Measurements from ENCODE around the gene PNPO. TPM values are rescaled to one million over a fixed set of nuclear protein-coding genes. Genes with fewer than 3 reads are reported as not detected.

The PNPO gene
- polyA plus RNA-seq, 1 experiment = 14.5 TPM

- CTCF ChIA-PET = interaction anchor here (0.6 to 9.7 kb wide), 35 partner anchors 8 to 681 kb away, joined by 3 to 180 read pairs (median 4); partner anchors contain the start of genes NFE2L1, PNPO, PRR15L and SCRN2
- POLR2A ChIA-PET = interaction anchor here (0.5 to 1.4 kb wide), 14 partner anchors 19 to 130 kb away, joined by 3 to 12 read pairs (median 4); partner anchors contain the start of genes NFE2L1, SCRN2 and SP2
- TF ChIP-seq CTCF (IDR thresholded peaks at IDR 0.05; ENCODE audit: low read depth, low read length) = peak; percentile 94
- Histone ChIP-seq H3K9me3 (ENCODE audit: control insufficient read depth, insufficient read depth, low read length) (peaks cover 4% of the 10 kb centered on the region; the same call in 1 of the 2 replicates), H3K27ac (ENCODE audit: low read depth, low read length) (peak within 1 kb of the TSS; percentile 78), H3K27me3 (ENCODE audit: control insufficient read depth, insufficient read depth, low read length) (no peaks in the 10 kb centered on the region), H3K4me3 (ENCODE audit: low read depth, low read length) (peak within 1 kb of the TSS; percentile 95)
- peak; percentile 97 for DNase-seq (ENCODE audit: low read depth, low spot score)
Measured at GRCh38 chr17:47970725-47971499, 29.5 kb downstream of the PNPO start, which contains the start of gene CDK5RAP3. TSS of gene CDK5RAP3 (plus strand) at chr17:47971113. CDS start at chr17:47971147, 34 bp downstream.

GRCh38 chr17:47973541-47973940, 32.2 kb downstream of the PNPO start:
- no peak for DNase-seq (ENCODE audit: low read depth, low spot score)
- ChIA-PET POLR2A (no interaction called here), CTCF (interaction anchor here (6.3 to 9.7 kb wide), 2 partner anchors 25 to 45 kb away, joined by 45 to 180 read pairs; no protein-coding TSS in a partner anchor)
- no peak overlapping the region for H3K4me3 ChIP-seq (ENCODE audit: low read depth, low read length)
- no peak for TF ChIP-seq CTCF (IDR thresholded peaks at IDR 0.05; ENCODE audit: low read depth, low read length)
- no peaks in the 10 kb centered on the region for H3K27me3 ChIP-seq (ENCODE audit: control insufficient read depth, insufficient read depth, low read length)
- H3K9me3 ChIP-seq (ENCODE audit: control insufficient read depth, insufficient read depth, low read length) = peaks cover 4% of the 10 kb centered on the region; the same call in 1 of the 2 replicates
- H3K27ac ChIP-seq (ENCODE audit: low read depth, low read length) = no peak overlapping the region

- CTCF ChIA-PET = interaction anchor here (1.5 to 1.9 kb wide), 3 partner anchors 40 to 46 kb away, joined by 4 to 28 read pairs (median 12); no protein-coding TSS in a partner anchor
- Histone ChIP-seq H3K4me3 (ENCODE audit: low read depth, low read length) (no peak overlapping the region), H3K27me3 (ENCODE audit: control insufficient read depth, insufficient read depth, low read length) (no peaks in the 10 kb centered on the region), H3K9me3 (ENCODE audit: control insufficient read depth, insufficient read depth, low read length) (peaks cover 4% of the 10 kb centered on the region; the same call in 1 of the 2 replicates), H3K27ac (ENCODE audit: low read depth, low read length) (no peak overlapping the region)
- TF ChIP-seq CTCF (IDR thresholded peaks at IDR 0.05; ENCODE audit: low read depth, low read length) = no peak
- DNase-seq (ENCODE audit: low read depth, low spot score) = no peak
- POLR2A ChIA-PET = no interaction called here
Measured at GRCh38 chr17:47975189-47975822, 33.9 kb downstream of the PNPO start.

GRCh38 chr17:47975823-47976205, 34.4 kb downstream of the PNPO start:
- POLR2A ChIA-PET = no interaction called here
- Histone ChIP-seq H3K27ac (ENCODE audit: low read depth, low read length) (no peak overlapping the region), H3K9me3 (ENCODE audit: control insufficient read depth, insufficient read depth, low read length) (peaks cover 4% of the 10 kb centered on the region; the same call in 1 of the 2 replicates), H3K27me3 (ENCODE audit: control insufficient read depth, insufficient read depth, low read length) (no peaks in the 10 kb centered on the region), H3K4me3 (ENCODE audit: low read depth, low read length) (no peak overlapping the region)
- no peak for TF ChIP-seq CTCF (IDR thresholded peaks at IDR 0.05; ENCODE audit: low read depth, low read length)
- CTCF ChIA-PET = interaction anchor here (1.5 to 1.9 kb wide), 3 partner anchors 40 to 45 kb away, joined by 4 to 28 read pairs (median 12); no protein-coding TSS in a partner anchor
- DNase-seq (ENCODE audit: low read depth, low spot score) = no peak
